ENCODE measurements around the gene ZNF226.
"Not testable (repeated sequence)": the region's sequence is repeated elsewhere in the genome, so short reads cannot be mapped to it uniquely, and the experiment has no call there.

GRCh38 chr19:44220761-44221160, 55.9 kb downstream of the ZNF226 start:
- TF ChIP-seq CTCF, EZH2phosphoT487, EZH2 (IDR thresholded peaks at IDR 0.05): not testable (repeated sequence)

All from neural progenitor cell (in vitro differentiated cells).